GM19372 (cell line): Measurements from ENCODE around the gene TMEM191C.
"Not testable (repeated sequence)": the region's sequence is repeated elsewhere in the genome, so short reads cannot be mapped to it uniquely, and the experiment has no call there.

ENCODE experiments used
- ATAC-seq: cut with Tn5 transposase; IDR thresholded peaks from one replicate; pipeline ENCODE4 v1.9.1; 2021; ENCODE audit warnings: mild to moderate bottlenecking, low read depth, moderate library complexity; ENCODE audit not compliant: unreplicated experiment

TMEM191C gene

GRCh38 chr22:21445437-21446127 is 21.6 kb upstream of the TMEM191C start:
- ATAC-seq = no peak

DNA sequence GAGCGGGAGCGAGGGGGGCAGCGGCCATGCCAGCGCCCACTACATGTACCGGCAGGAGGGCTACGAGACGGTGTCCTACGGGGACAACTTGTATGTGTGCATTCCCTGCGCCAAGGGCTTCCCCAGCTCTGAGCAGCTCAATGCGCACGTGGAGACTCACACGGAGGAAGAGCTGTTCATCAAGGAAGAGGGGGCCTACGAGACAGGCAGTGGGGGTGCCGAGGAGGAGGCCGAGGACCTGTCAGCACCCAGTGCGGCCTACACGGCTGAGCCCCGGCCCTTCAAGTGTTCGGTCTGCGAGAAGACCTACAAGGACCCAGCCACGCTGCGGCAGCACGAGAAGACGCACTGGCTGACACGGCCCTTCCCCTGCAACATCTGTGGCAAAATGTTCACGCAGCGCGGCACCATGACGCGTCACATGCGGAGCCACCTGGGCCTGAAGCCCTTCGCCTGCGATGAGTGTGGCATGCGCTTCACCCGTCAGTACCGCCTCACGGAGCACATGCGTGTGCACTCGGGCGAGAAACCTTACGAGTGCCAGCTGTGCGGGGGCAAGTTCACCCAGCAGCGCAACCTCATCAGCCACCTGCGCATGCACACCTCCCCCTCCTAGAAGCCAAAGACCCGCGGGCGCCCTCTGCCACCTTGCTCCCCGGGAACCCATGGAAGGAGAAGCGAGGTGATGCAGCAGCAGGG is 20.9 kb upstream of the TMEM191C start:
- ATAC-seq = no peak

DNA sequence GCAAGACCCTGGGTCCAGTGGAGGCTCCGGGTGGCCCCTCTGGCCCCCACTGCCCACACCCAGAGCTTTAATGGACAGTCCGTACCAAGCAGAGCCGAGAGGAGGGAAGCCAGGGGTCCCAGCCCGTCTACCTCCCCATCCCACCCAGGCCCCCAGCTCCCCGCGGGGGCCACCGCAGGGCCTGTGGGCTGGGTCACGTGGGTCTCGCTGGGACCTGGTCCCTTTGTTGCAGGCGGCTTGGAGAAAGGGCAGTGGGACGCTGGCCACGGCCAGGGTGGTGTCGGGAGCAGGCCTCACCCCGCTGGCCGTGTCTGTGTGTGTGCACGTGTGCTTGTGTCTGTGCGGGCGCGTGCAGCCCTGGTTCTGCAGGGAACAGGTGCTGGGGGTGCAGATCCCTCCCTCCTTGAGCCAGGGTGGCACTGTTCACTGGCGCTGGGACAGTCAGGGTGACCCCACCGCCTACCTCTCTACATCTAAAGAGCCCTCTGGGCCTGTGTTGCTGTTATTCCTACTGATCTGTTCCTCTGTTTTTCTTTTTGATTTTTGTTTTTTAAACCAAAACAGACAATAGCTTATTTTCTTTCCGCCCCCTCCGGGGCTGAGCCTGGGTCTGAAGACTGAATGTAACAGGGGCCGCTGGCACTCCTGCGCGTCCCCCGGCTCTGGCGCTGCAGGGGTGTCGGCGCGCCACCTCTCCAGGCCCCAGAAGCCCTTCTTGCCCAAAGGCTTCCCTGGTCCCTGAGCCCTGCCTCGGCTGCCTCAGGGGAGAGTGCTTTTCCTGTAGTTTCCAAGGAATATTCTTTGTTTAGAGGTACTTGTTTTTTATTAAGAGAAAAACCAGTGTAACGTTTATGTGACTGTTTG is 20.1 kb upstream of the TMEM191C start:
- ATAC-seq = no peak

DNA sequence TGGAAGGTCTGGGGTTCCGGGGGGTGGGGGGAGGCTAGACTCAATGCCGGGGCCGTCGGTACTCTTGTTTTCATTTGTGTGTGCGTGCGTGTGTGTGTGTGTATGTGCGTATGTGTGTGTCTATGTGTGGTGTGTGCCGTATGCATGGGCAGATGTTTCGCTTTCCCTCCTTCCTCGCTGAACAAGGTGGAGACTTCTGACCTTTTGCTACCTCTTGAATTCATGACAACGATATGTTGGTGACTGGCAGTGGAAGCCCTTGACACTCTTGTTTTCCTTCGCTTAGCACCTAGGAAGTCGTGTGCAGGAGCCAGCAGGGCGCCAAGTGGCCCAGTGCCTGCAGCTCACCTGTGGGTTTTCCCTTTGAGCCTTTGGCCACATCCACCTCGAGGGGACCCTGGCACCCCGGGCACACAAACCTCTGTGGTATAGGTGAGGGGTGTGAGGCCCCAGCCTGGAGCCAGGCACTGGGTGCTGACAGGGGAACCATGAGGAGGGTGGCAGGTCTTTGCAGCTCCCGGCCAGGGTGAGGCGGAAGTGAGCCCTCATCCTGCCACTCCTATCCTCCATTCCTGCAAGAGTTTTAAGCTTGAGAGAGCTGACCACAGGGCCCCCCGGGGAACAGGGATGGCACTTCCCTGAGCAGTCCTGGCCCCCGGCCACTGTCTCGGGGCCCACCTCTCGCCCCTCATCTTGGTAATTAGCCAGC is 19.3 kb upstream of the TMEM191C start:
- no peak for ATAC-seq

GRCh38 chr22:21448627-21449416 is 18.4 kb upstream of the TMEM191C start:
- ATAC-seq = no peak

DNA sequence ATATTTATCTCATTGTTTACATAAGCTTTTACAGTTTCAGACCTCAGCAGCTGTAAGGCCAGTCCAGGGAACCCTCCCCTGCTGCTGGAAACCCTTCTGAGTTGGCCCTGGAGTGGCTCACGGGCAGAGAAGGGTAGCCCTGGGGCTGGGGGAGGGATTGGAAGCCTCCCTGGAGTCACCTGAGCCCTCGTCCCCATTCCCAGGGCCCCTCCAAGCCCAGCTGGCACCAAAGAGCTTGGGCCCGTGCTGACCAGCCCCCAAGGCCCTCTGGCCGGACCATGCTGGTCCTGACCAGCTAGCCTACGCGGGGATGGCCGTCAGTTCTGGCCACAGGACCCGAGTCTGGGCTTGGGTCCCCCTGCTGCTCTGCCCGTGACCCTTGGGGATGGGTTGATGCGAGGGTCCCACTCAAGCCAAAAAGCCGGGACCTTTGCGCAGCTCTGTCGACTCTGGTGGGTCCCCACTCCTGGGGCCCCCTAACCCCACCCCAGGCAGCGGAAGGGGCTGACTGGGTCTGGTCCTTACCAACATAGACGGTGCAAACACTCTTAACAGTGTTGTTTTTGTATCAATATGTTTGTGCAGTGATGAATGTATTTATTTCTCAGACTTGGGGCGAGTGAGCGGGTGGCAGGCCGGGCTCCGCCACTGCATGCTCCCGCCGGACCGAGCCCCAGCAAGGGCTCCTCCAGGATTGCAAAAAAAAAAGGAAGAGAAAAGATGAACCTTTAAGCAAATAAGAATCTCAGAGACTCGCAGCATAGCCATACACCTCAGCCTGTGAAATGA is 17.5 kb upstream of the TMEM191C start:
- ATAC-seq = no peak

DNA sequence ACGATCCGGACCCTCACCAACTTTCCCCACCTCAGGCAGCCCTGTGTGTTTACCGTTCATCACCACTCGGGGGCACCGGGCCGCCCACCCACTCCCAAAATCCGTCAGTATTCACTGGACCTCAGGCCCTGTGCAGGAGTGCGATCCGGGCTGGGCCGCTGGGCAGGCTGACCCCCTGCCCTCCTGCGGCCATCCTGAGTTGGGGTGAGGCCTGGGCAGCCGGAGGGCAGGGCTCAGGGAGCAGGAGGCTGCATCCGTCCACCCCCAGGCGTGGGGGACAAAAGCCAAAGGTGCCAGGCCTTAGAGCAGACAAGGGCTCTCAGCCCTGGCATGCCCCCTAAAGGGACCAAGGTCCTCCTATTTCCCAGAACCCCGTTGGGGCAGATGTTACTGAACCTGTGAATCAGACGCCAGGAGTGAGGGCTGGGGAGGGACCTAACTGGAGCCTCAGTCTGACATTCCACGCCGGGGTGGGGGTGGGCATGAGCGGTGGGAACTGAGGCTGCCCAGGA is 16.8 kb upstream of the TMEM191C start:
- no peak for ATAC-seq

DNA sequence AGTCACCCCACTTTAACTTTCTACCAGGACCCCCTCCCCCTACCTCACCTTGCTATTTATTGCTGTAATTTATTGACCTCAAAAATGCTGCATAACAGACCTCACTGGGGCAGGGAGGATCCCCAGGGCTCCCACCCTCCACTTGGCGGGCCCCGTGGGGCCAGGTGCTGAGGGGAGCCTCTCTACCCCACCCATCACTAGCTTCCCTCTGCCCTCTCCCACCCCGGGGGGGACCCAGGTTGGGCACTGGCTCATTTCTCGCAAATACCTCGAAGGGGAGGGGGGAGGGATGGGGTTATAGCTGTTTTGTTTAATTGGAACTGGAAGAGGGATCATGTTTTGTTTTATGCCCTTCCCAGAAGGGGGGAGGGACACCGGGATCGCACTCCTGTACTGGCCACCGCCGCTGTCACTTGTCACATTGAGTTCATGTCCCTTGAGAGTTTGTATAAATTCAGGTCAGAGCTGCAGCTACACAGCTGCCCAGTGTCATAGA is 16.3 kb upstream of the TMEM191C start:
- ATAC-seq = no peak

GRCh38 chr22:21451545-21452520 is 15.4 kb upstream of the TMEM191C start:
- no peak for ATAC-seq

GRCh38 chr22:21452666-21453065 is 14.5 kb upstream of the TMEM191C start:
- not testable (repeated sequence) for ATAC-seq

- ATAC-seq = not testable (repeated sequence)
Measured at GRCh38 chr22:21454998-21455333, 12.2 kb upstream of the TMEM191C start.

DNA sequence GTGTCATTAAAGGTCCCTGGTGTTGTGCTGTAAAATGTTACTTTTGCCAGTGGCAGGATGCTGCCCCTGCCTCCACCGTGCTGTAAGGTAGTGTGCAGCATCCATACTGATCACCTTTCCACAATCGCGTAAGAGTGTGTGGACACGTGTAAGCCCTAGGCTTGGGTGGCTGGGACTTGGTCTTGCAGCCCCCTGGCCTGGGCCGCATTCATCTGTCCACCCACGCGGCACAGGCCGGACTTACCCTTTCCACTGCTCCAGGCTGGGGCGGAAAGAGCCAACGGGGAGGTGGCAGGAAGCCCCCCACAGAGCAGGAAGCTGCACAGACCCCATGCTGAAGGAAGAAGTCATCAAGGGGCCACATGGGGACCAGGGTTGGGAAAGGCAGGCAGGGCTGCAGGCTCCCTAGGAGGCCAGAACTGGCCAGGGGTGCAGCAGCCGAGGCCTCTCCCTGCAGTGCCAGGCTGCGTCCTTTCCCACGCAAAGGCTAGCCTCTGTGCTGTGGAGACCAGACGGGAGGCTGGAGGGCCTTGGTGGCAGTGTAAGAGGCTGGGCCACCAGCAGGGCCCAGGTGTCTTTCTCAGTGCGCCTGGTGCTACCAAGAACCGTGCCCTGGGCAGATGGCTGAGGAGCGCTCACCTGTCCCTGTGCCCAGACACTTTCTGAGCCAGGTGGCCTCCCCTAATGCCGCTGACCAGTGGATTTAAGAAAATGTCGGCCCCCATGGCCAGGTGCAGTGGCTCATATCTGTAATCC is 11.7 kb upstream of the TMEM191C start:
- ATAC-seq = no peak

- ATAC-seq = no peak
Measured at GRCh38 chr22:21457023-21457787, 10.0 kb upstream of the TMEM191C start.

- not testable (repeated sequence) for ATAC-seq
Measured at GRCh38 chr22:21462672-21463071, 4.5 kb upstream of the TMEM191C start.

GRCh38 chr22:21468194-21469096 is 1.3 kb downstream of the TMEM191C start:
- peak; percentile 84 for ATAC-seq
